ENCODE measurements around the gene STARD7.

Gene STARD7

GRCh38 chr2:96135621-96136020, 73.0 kb downstream of the STARD7 start:
- Histone ChIP-seq H2BK120ac (ENCODE audit: low read depth, low read length) (no peak overlapping the region), H3K36me3 (ENCODE audit: control insufficient read depth in 1 of 2, insufficient read depth in 2 of 2, low read depth in 1 of 2, low read length in 2 of 2) (no peaks in the 10 kb centered on the region), H2AFZ (ENCODE audit: low read depth, low read length) (no peak overlapping the region), H3K9ac (ENCODE audit: low read length) (no peak overlapping the region), H3K4me3 (ENCODE audit: insufficient read depth in 1 of 2, low read depth in 1 of 2, low read length in 2 of 2) (no peak overlapping the region), H2AK5ac (ENCODE audit: low read length, severe bottlenecking) (no peak overlapping the region), H4K91ac (ENCODE audit: low read length) (no peak overlapping the region), H3K27ac (ENCODE audit: low read length, poor library complexity, severe bottlenecking) (no peak overlapping the region), H3K18ac (ENCODE audit: low read depth in 1 of 2, low read length in 2 of 2) (no peak overlapping the region), H3K9me3 (ENCODE audit: control insufficient read depth, low read length) (no peaks in the 10 kb centered on the region), H3K4me2 (ENCODE audit: low read length, poor library complexity, severe bottlenecking) (no peak overlapping the region), H3K79me1 (replicated peaks; ENCODE audit: low read length, poor library complexity, severe bottlenecking) (no peaks in the 10 kb centered on the region), H3K23ac (ENCODE audit: low read length in 2 of 2) (no peak overlapping the region), H3K4ac (ENCODE audit: low read depth in 1 of 2, low read length in 2 of 2) (no peak overlapping the region), H3K14ac (ENCODE audit: low read length in 2 of 2) (no peak overlapping the region), H3K4me1 (ENCODE audit: control insufficient read depth, insufficient read depth, low read depth, low read length) (peaks cover 2% of the 10 kb centered on the region), H2BK15ac (ENCODE audit: low read depth, poor library complexity, severe bottlenecking) (no peak overlapping the region), H2BK12ac (ENCODE audit: low read length in 2 of 2) (no peak overlapping the region), H3K27me3 (ENCODE audit: control insufficient read depth in 1 of 2, insufficient read depth in 1 of 2, low read length in 2 of 2) (peaks cover 59 to 80% of the 10 kb centered on the region in 2 experiments), H2BK5ac (ENCODE audit: low read depth, low read length, poor library complexity, severe bottlenecking) (no peak overlapping the region), H4K8ac (ENCODE audit: low read length) (no peak overlapping the region)
- DNase-seq = no peak
- 75% methylated on average over 5 of the region's 5 CpGs for WGBS

DNA sequence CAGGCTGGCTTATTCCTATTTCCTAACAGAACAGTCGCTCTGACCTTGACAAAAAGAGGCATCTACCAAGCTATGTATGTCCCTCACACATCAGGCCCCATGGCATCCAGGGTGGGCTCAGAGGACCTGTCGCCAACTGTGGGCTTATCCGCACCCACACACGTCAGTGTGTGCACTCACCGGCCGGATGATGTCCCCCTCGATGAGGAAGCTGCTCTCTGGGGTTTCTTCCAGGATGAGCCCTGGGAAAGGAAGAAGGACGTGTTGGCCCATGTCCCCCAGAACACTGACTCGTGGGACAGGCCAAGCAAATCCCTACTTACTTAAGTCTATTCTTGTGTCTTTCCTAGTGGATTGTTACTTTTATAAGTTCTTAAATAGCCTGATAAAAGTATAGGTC, 73.5 kb downstream of the STARD7 start:
- H3K23ac ChIP-seq (ENCODE audit: low read length in 2 of 2) = no peak overlapping the region
- no peaks in the 10 kb centered on the region for H3K36me3 ChIP-seq (ENCODE audit: control insufficient read depth in 1 of 2, insufficient read depth in 2 of 2, low read depth in 1 of 2, low read length in 2 of 2)
- H2AFZ ChIP-seq (ENCODE audit: low read depth, low read length) = no peak overlapping the region
- H3K9ac ChIP-seq (ENCODE audit: low read length) = no peak overlapping the region
- H2BK5ac ChIP-seq (ENCODE audit: low read depth, low read length, poor library complexity, severe bottlenecking) = no peak overlapping the region
- no peak overlapping the region for H3K27ac ChIP-seq (ENCODE audit: low read length, poor library complexity, severe bottlenecking)
- peaks cover 2% of the 10 kb centered on the region for H3K4me1 ChIP-seq (ENCODE audit: control insufficient read depth, insufficient read depth, low read depth, low read length)
- H3K79me1 ChIP-seq (replicated peaks; ENCODE audit: low read length, poor library complexity, severe bottlenecking) = no peaks in the 10 kb centered on the region
- no peak overlapping the region for H3K4me3 ChIP-seq (ENCODE audit: insufficient read depth in 1 of 2, low read depth in 1 of 2, low read length in 2 of 2)
- H4K8ac ChIP-seq (ENCODE audit: low read length) = no peak overlapping the region
- no peak overlapping the region for H2BK12ac ChIP-seq (ENCODE audit: low read length in 2 of 2)
- no peak overlapping the region for H4K91ac ChIP-seq (ENCODE audit: low read length)
- no peak overlapping the region for H3K4ac ChIP-seq (ENCODE audit: low read depth in 1 of 2, low read length in 2 of 2)
- H3K4me2 ChIP-seq (ENCODE audit: low read length, poor library complexity, severe bottlenecking) = no peak overlapping the region
- peaks cover 64 to 84% of the 10 kb centered on the region in 2 experiments for H3K27me3 ChIP-seq (ENCODE audit: control insufficient read depth in 1 of 2, insufficient read depth in 1 of 2, low read length in 2 of 2)
- H3K18ac ChIP-seq (ENCODE audit: low read depth in 1 of 2, low read length in 2 of 2) = no peak overlapping the region
- no peak overlapping the region for H2BK15ac ChIP-seq (ENCODE audit: low read depth, poor library complexity, severe bottlenecking)
- H2BK120ac ChIP-seq (ENCODE audit: low read depth, low read length) = no peak overlapping the region
- no peak for DNase-seq
- no peak overlapping the region for H3K14ac ChIP-seq (ENCODE audit: low read length in 2 of 2)
- H2AK5ac ChIP-seq (ENCODE audit: low read length, severe bottlenecking) = no peak overlapping the region
- 94% methylated on average over 7 of the region's 9 CpGs for WGBS
- H3K9me3 ChIP-seq (ENCODE audit: control insufficient read depth, low read length) = no peaks in the 10 kb centered on the region

Data from mesenchymal stem cell (in vitro differentiated cells and primary cell).